HEK293 (cell line): Measurements from ENCODE around the gene PIGBOS1.

ENCODE experiments used
- BCL6B ChIP-seq: fragments of 450-650 bp; formaldehyde crosslinking; IDR thresholded peaks from 2 replicates; pipeline ENCODE4 v1.5.1; 2017; ENCODE audit warnings: missing biosample characterization, missing genetic modification characterization
- CTCF ChIP-seq: fragments of 450-650 bp; formaldehyde crosslinking; IDR thresholded peaks from 2 replicates; pipeline ENCODE4 v1.5.1; 2016; ENCODE audit warnings: missing biosample characterization, missing genetic modification characterization
- GLI4 ChIP-seq: fragments of 450-650 bp; formaldehyde crosslinking; IDR thresholded peaks from 2 replicates; pipeline ENCODE4 v1.5.1; 2016; ENCODE audit warnings: missing biosample characterization, missing genetic modification characterization
- KLF1 ChIP-seq: fragments of 450-650 bp; formaldehyde crosslinking; IDR thresholded peaks from 2 replicates; pipeline ENCODE4 v1.5.1; 2016; ENCODE audit warnings: missing biosample characterization, missing genetic modification characterization
- KLF9 ChIP-seq: fragments of 450-650 bp; formaldehyde crosslinking; IDR thresholded peaks from 2 replicates; pipeline ENCODE4 v1.5.1; 2016; ENCODE audit warnings: missing biosample characterization, missing genetic modification characterization, low read depth
- PBX3 ChIP-seq: sonication (generic); formaldehyde crosslinking; IDR thresholded peaks from 2 replicates; pipeline ENCODE4 v1.8.1; 2022; ENCODE audit warnings: mild to moderate bottlenecking, moderate library complexity, missing genetic modification reagents
- REST ChIP-seq: fragments of 450-650 bp; formaldehyde crosslinking; IDR thresholded peaks from 2 replicates; pipeline ENCODE4 v1.5.1; 2016; ENCODE audit warnings: missing biosample characterization, missing genetic modification characterization
- YY1 ChIP-seq: fragments of 450-650 bp; formaldehyde crosslinking; IDR thresholded peaks from 2 replicates; pipeline ENCODE4 v1.5.1; 2018; ENCODE audit warnings: missing biosample characterization, missing genetic modification characterization
- ZBTB1 ChIP-seq: fragments of 450-650 bp; formaldehyde crosslinking; IDR thresholded peaks from 2 replicates; pipeline ENCODE4 v1.5.1; 2016; ENCODE audit warnings: missing biosample characterization, missing genetic modification characterization
- ZFP37 ChIP-seq: fragments of 450-650 bp; formaldehyde crosslinking; IDR thresholded peaks from 2 replicates; pipeline ENCODE4 v1.5.1; 2016; ENCODE audit warnings: missing biosample characterization, missing genetic modification characterization
- ZNF146 ChIP-seq: fragments of 450-650 bp; formaldehyde crosslinking; IDR thresholded peaks from 2 replicates; pipeline ENCODE4 v1.5.1; 2016; ENCODE audit warnings: missing biosample characterization, missing genetic modification characterization
- ZNF449 ChIP-seq: fragments of 450-650 bp; formaldehyde crosslinking; IDR thresholded peaks from 2 replicates; pipeline ENCODE4 v1.5.1; 2017; ENCODE audit warnings: missing biosample characterization, mild to moderate bottlenecking, missing genetic modification characterization, moderate library complexity
- ZNF521 ChIP-seq: fragments of 450-650 bp; formaldehyde crosslinking; IDR thresholded peaks from 2 replicates; pipeline ENCODE4 v1.5.1; 2017; ENCODE audit warnings: missing biosample characterization, mild to moderate bottlenecking, missing genetic modification characterization
- ZNF660 ChIP-seq: fragments of 450-650 bp; IDR thresholded peaks from 2 replicates; pipeline ENCODE4 v1.5.1; 2018; ENCODE audit warnings: missing biosample characterization, mild to moderate bottlenecking, missing genetic modification characterization
- ZNF747 ChIP-seq: fragments of 450-650 bp; formaldehyde crosslinking; IDR thresholded peaks from 2 replicates; pipeline ENCODE4 v1.5.1; 2016; ENCODE audit warnings: missing biosample characterization, missing genetic modification characterization
- ZNF785 ChIP-seq: fragments of 450-650 bp; formaldehyde crosslinking; IDR thresholded peaks from 2 replicates; pipeline ENCODE4 v1.5.1; 2016; ENCODE audit warnings: missing biosample characterization, missing genetic modification characterization
- TF ChIP-seq, protein P1 (sequence below): fragments of 450-650 bp; formaldehyde crosslinking; IDR thresholded peaks from 2 replicates; pipeline ENCODE4 v1.5.1; 2016; ENCODE audit warnings: missing biosample characterization, missing genetic modification characterization
- TF ChIP-seq, protein P2 (sequence below): fragments of 450-650 bp; formaldehyde crosslinking; IDR thresholded peaks from 2 replicates; pipeline ENCODE4 v1.5.1; 2016; ENCODE audit warnings: missing biosample characterization, missing genetic modification characterization
- TF ChIP-seq, protein P3 (sequence below): fragments of 450-650 bp; formaldehyde crosslinking; IDR thresholded peaks from 2 replicates; pipeline ENCODE4 v1.5.1; 2016; ENCODE audit warnings: missing biosample characterization, missing genetic modification characterization
- TF ChIP-seq, protein P4 (sequence below): fragments of 450-650 bp; formaldehyde crosslinking; IDR thresholded peaks from 2 replicates; pipeline ENCODE4 v1.5.1; 2016; ENCODE audit warnings: missing biosample characterization, missing genetic modification characterization

Gene PIGBOS1

GRCh38 chr15:55289746-55290527, 29.0 kb downstream of the PIGBOS1 start, which contains the start of gene RAB27A (continued):
- TF ChIP-seq, protein P1, sequence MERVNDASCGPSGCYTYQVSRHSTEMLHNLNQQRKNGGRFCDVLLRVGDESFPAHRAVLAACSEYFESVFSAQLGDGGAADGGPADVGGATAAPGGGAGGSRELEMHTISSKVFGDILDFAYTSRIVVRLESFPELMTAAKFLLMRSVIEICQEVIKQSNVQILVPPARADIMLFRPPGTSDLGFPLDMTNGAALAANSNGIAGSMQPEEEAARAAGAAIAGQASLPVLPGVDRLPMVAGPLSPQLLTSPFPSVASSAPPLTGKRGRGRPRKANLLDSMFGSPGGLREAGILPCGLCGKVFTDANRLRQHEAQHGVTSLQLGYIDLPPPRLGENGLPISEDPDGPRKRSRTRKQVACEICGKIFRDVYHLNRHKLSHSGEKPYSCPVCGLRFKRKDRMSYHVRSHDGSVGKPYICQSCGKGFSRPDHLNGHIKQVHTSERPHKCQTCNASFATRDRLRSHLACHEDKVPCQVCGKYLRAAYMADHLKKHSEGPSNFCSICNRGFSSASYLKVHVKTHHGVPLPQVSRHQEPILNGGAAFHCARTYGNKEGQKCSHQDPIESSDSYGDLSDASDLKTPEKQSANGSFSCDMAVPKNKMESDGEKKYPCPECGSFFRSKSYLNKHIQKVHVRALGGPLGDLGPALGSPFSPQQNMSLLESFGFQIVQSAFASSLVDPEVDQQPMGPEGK (tag by site-specific recombination) = peak; percentile 13; the same call in 1 of the 2 replicates
- TF ChIP-seq KLF9 (tag by site-specific recombination) = no peak; the same call in 1 of the 2 replicates
- peak; percentile 28; the same call in 1 of the 2 replicates for TF ChIP-seq KLF1 (tag by site-specific recombination)
- TF ChIP-seq PBX3 (CRISPR knock-in tag) = no peak
- no peak for TF ChIP-seq ZNF146 (tag by site-specific recombination)
- no peak for TF ChIP-seq ZNF747 (tag by site-specific recombination)
- no peak for TF ChIP-seq ZBTB1 (tag by site-specific recombination)
- no peak for TF ChIP-seq ZNF660 (tag by site-specific recombination)
- TF ChIP-seq ZNF521 (tag by site-specific recombination) = no peak
- no peak for TF ChIP-seq ZNF785 (tag by site-specific recombination)
- no peak for TF ChIP-seq CTCF
- TF ChIP-seq, protein P2, sequence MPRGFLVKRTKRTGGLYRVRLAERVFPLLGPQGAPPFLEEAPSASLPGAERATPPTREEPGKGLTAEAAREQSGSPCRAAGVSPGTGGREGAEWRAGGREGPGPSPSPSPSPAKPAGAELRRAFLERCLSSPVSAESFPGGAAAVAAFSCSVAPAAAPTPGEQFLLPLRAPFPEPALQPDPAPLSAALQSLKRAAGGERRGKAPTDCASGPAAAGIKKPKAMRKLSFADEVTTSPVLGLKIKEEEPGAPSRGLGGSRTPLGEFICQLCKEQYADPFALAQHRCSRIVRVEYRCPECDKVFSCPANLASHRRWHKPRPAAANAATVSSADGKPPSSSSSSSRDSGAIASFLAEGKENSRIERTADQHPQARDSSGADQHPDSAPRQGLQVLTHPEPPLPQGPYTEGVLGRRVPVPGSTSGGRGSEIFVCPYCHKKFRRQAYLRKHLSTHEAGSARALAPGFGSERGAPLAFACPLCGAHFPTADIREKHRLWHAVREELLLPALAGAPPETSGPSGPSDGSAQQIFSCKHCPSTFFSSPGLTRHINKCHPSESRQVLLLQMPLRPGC (tag by site-specific recombination) = no peak
- TF ChIP-seq YY1 (tag by site-specific recombination) = no peak
- no peak for TF ChIP-seq ZNF449 (tag by site-specific recombination)
- no peak for TF ChIP-seq ZFP37 (tag by site-specific recombination)
- no peak for TF ChIP-seq REST
- no peak for TF ChIP-seq GLI4 (tag by site-specific recombination)
- TF ChIP-seq, protein P3, sequence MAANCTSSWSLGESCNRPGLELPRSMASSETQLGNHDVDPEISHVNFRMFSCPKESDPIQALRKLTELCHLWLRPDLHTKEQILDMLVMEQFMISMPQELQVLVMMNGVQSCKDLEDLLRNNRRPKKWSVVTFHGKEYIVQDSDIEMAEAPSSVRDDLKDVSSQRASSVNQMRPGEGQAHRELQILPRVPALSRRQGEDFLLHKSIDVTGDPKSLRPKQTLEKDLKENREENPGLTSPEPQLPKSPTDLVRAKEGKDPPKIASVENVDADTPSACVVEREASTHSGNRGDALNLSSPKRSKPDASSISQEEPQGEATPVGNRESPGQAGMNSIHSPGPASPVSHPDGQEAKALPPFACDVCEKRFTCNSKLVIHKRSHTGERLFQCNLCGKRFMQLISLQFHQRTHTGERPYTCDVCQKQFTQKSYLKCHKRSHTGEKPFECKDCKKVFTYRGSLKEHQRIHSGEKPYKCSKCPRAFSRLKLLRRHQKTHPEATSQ = no peak
- TF ChIP-seq, protein P4, sequence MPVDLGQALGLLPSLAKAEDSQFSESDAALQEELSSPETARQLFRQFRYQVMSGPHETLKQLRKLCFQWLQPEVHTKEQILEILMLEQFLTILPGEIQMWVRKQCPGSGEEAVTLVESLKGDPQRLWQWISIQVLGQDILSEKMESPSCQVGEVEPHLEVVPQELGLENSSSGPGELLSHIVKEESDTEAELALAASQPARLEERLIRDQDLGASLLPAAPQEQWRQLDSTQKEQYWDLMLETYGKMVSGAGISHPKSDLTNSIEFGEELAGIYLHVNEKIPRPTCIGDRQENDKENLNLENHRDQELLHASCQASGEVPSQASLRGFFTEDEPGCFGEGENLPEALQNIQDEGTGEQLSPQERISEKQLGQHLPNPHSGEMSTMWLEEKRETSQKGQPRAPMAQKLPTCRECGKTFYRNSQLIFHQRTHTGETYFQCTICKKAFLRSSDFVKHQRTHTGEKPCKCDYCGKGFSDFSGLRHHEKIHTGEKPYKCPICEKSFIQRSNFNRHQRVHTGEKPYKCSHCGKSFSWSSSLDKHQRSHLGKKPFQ (tag by site-specific recombination) = no peak
- TF ChIP-seq BCL6B (tag by site-specific recombination) = 0 out of 2 replicates have a peak, but pooled peaks have one; percentile 22
